HG03045 (cell line): ENCODE data around the gene ADORA2A.

ENCODE experiments used
- ATAC-seq: cut with Tn5 transposase; IDR thresholded peaks from one replicate; pipeline ENCODE4 v1.9.1; 2021; ENCODE audit warnings: mild to moderate bottlenecking, moderate library complexity; ENCODE audit not compliant: unreplicated experiment

Gene ADORA2A

GRCh38 chr22:24427500-24428164, at the start of gene ADORA2A:
ADORA2A (plus strand) TSS chr22:24427599; CDS start chr22:24433405, 5,806 bp downstream.
- ATAC-seq = peak; percentile 51

GRCh38 chr22:24379536-24379935, 47.9 kb upstream of the ADORA2A start:
- no peak for ATAC-seq

DNA sequence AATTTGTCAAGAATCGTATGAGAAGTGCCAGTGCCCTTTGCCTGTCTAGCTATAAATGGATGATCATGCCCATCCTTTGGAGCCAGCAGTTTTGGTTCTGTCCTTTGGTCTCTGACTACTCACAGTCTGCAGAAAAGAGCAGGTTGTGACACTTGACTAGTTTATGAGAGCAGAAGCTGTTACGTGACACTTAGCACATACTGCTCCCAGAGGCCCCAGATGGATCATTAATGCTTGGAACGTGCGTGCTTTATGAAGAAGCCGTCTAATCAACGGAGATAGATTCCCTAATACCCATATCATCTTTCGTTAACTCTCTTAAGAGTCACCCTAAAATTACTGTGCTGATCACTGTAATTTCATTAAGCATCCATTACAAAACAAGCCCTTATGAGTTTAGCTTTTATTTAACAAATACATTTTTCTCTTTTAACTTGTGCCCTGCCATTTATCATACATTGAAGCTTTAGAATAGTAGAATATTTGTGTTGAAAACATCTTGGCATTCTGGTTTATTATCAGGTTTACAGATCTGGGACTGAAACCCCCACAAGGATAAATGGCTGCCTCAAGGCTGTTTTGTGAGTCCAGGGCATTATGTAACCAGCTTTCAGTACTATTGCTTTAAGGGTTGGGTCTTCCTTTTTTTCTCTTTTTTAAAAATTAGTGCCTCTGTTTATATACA, 47.0 kb upstream of the ADORA2A start:
- no peak for ATAC-seq

DNA sequence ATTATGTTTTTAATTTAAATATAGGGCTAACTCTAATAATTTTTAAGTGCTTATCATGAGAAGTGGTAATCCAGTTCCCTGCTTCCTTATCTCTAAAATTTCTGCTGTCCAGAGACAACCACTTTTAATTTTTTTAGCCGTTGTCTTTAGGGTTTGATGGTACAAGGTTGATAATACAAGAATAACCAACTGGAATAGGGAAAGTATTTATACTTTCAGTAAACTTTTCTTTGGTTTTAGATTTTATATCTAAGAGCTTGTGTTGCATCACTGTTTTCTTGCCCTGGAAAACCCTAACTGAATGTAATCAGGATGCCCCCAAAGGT, 46.5 kb upstream of the ADORA2A start:
- ATAC-seq = no peak

GRCh38 chr22:24383061-24383460, 44.3 kb upstream of the ADORA2A start:
- ATAC-seq = no peak

DNA sequence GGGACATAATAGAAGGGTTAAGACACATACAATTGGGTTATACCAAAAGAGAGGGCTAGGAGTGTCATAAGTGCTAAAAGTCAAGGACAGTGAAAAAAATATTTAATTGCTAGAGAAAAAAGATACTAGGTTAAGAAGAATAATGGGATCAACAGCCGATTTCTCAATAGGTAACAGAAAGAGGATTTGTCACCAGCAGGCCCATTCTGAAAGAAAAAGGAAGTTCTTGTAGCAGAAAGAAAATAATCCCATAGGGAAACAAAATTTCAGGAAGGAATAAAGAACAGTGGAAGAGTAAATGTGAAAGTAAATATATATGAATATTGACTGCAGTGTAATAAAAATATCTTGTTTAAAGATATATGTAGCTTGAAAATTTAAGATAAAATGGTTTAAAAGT, 43.3 kb upstream of the ADORA2A start:
- no peak for ATAC-seq

- ATAC-seq = no peak
Observed at GRCh38 chr22:24386937-24387471, 40.4 kb upstream of the ADORA2A start.

DNA sequence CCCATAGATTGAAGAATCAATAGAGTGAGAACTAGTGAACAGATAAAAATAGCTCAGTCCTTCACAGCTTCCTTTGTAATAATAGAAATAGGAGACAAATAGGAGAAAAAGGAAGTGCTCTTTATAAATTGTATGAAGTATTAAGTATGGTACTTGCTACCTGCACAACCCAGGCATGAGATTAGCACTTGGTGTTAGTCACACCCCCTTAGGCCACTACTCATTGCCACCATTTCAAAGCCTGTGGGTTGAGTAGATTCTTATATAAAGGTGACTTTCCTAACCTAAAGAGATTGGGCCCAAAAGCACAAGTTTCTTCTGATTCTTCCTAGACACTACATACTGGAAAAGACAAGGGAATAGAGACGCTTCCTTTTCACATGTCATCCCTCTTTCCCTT, 37.7 kb upstream of the ADORA2A start:
- no peak for ATAC-seq

- ATAC-seq = no peak
Observed at GRCh38 chr22:24390156-24390555, 37.2 kb upstream of the ADORA2A start.

DNA sequence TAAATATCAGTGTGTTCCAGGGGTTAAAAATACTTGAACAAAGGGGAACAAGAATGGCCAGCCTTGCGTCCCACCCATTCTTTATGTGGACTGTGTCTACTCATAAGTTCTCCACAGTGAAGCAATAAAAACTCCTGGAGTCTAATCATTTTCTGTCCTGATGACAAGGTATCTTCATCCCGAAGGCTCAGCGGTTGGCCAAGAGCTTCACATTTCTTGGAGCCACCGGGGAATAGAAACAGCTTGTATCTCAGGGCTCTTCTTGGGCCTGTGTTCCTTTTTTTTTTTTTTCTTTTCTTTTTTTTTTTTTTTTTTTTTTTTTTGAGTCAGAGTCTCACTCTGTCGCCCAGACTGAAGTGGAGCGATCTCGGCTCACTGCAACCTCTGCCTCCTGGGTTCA, 36.8 kb upstream of the ADORA2A start:
- ATAC-seq = no peak

- ATAC-seq = no peak
Observed at GRCh38 chr22:24391836-24392217, 35.6 kb upstream of the ADORA2A start.

GRCh38 chr22:24392218-24392931, 35.0 kb upstream of the ADORA2A start:
- no peak for ATAC-seq

DNA sequence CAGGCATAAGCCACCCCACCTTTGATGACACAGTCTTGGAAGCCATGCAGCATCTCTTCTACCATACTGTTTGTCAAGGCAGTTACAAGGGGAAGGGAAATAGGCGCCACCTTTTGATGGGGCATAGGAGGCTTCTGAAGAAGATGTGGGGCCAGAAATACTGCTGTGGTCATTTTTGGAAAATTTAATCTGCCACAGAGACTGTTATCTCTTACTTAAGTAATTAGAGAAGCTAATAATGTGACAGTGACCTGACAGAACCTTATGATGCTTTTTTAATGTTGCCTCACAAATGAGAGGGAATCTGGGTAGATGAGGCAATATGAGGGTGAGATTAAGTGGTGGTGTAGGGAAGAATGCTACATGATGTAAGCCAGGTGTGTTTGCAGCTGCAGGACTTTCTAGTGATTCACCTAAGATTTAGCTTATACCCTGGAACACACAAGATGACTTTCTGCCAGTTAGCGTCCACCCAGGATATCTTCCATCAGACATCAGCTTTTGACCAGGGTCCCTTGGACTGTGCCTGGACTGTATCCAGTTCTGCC, 34.3 kb upstream of the ADORA2A start:
- no peak for ATAC-seq

DNA sequence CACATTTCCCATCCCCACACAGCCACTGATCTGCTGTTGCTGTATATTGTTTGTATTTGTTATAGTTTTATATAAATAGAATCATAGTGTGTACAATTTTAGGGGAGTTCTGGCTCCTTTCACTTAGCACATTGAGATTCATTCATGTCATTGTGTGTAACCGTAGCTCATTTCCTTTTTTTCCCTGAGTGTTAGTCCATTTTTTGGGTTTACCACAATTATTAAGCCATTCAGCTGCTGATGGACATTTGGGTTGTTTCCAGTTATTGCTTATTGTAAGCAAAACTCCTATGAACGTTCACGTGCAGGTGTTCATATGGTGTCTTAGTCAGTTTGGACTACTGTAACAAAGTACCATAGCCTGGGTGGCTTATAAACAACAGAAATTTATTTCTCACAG, 33.6 kb upstream of the ADORA2A start:
- ATAC-seq = no peak

DNA sequence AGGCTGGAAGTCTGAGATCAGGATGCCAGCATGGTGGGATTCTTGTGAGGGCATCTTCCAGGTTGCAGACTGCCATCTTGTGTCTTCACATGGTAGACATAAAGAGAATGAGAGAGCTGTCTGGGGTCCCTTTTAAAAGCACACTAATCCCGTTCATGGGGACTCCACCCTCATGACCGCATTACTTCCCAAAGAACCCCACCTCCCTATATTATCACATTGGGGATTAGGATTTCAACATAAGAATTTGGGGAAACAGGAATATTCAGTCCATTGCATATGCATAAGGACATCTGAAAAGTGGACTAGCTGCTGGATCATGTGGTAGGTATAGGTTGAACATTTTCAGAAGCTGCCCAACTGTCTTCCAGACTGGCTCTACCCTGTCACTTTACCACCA, 33.1 kb upstream of the ADORA2A start:
- ATAC-seq = no peak

DNA sequence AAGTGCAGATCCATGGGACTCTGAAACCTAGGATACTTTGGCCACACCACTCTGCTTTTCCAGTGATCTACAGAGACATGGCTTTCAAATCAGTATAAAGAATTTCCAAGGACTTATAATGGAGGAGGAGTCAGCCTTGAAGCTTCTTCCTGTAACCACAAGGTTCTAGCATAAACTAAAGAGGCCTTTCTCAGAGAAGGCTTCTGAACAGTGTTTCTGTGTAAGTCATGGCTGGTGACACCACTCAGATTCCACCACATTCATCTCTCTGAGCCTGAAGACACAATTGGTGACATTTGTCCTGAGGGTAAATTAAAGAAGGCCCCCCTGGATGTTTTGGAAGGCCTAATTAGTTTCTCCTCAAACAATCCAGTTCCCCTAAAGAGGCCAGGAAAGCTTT, 29.0 kb upstream of the ADORA2A start:
- ATAC-seq = no peak

DNA sequence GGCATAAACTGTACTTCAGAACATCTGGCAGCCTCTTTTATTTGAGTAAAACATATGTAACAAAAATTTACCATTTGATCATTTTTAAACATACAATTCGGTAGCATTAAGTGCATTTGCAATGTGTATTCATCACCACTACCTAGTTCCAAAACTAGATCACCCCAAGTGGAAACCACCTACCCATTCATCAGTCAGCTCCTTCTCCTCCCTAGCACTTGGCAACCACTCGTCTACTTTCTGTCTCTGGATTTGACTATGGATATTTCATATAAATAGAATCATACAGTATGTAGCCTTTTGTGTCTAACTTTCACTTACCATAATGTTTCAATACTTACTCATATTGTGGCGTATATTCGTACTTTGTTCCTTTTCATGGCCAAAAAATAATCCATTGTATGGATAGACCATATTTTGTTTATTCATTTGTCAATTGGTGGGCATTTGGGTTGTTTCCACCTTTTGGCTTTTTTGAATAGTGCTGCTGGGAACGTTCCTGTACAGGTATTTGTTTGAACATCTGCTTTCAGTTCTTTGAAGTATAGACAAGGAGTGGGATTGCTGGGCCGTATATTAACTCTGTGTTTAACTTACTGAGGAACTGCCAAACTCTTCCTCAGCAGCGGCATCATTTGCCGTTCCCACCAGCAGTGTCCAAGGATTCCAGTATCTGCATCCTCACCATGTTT, 27.2 kb upstream of the ADORA2A start:
- ATAC-seq = no peak

DNA sequence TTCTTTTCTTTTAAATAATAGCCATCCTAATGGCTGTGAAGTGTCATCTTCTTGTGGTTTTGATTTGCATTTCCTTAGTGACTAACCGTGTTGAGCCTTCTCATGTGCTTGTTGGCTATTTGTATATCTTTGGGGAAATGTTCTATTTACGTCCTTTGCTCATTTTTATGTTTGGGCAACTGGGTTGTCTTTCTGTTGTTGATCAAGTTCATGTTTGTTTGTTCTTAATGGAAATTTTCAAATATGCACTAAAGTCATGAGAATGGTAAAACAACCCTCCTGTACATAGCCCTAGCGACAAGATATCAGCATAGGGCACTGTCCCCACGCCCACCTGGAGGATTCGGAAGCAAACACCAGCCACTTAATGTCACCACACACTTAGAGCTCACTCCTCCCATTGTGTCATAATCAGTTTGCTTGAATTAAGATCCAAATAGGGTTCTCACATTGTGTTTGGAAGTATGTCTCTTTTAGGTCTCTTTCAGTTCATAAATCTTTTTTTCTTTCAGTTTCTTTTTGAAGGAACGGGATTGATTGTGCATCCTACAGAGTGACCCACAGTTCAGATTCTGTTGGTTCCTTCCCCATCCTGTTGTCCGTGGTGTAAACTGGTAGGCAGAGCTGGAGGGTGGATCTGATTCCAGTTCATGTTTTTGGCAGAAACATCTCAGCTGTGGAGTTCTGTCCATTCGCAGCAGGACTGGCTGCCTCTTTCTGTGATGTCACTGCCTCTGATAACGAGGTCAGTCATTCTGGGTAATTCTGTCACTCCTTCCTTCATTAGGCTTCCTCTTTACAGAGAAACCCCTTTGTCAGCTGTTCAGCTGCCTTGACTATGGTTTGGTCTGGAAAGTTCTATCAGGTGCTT, 26.4 kb upstream of the ADORA2A start:
- ATAC-seq = no peak

DNA sequence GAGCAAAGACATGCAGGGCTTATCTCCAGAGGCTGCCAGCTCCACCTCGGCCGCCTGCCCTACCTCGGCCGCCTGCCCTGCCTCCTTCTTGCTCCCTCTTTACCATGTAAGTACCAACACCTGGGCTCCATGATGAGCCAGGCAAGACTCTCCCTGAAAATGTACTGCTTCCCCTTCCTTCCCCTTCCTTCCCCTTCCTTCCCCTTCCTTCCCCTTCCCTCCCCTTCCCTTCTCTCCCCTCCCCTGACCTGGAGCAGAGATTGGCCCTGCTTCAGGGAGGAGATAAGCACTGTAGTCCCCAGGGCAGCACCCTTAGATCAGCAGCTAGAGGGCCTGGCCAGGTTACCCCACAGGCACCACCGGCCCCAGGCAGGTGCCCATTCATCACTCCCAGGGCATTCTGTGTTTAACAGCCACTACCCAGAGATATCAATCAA, 25.4 kb upstream of the ADORA2A start:
- ATAC-seq = no peak
